Activated T-cell treated with anti-CD3 and anti-CD28 coated beads, Interleukin-2, amount 50 U/mL, for 4 hours (primary cell): ENCODE data around the gene RBCK1. TPM values are rescaled to one million over a fixed set of nuclear protein-coding genes. Genes with fewer than 3 reads are reported as not detected.
"Not testable (repeated sequence)": the region's sequence is repeated elsewhere in the genome, so short reads cannot be mapped to it uniquely, and the experiment has no call there.

Experiments
- ATAC-seq, 2 donors: fragments of 200-7000 bp; cut with Tn5 transposase; one replicate each; pipeline ENCODE4 v1.10.0; 2021
- DNase-seq: peaks from one replicate; pipeline ENCODE4 v3.0.0-alpha.2; 2020
- H3K27me3 Mint-ChIP-seq: one replicate; pipeline ENCODE4 v1.8.0; 2021; ENCODE audit warnings: low read depth, mixed read lengths
- H3K36me3 Mint-ChIP-seq: one replicate; pipeline ENCODE4 v1.8.0; 2022; ENCODE audit warnings: mixed read lengths; ENCODE audit not compliant: insufficient read depth
- H3K4me1 Mint-ChIP-seq: one replicate; pipeline ENCODE4 v1.8.0; 2021; ENCODE audit warnings: low read depth, mixed read lengths
- H3K4me3 Mint-ChIP-seq: one replicate; pipeline ENCODE4 v1.8.0; 2021; ENCODE audit warnings: mild to moderate bottlenecking, moderate library complexity, mixed read lengths
- H3K9me3 Mint-ChIP-seq: one replicate; pipeline ENCODE4 v1.8.0; 2021; ENCODE audit warnings: mixed read lengths
- total RNA-seq, 3 donors: library from RNA; stranded (reverse); gene quantifications; one replicate each; pipeline ENCODE4 v1.2.1, GENCODE V29; 2021

RBCK1 gene
- total RNA-seq, 3 donors from 2014 or later, result 87.1 to 104 (median 103) TPM

DNA sequence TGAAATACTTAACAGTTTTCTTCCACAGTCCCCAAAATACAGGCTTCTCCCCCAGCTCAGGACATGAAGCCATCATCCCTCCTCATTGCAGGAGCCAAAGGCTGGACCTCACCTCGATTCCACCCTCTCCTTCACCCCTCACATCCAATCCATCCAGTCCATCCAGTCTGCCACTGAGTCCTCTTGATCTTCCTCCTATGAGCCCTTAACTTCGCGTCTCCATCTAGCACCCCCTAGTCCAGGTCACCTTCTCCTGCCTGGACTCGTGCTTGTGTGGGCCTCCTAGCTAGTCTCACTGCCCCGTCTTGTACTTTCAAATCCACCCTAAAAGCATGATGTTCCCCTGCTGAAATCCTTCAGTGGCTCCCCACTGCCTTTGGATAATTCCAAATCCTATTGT lies 24.2 kb upstream of the RBCK1 start:
- H3K4me1 Mint-ChIP-seq, result peaks cover 13% of the 10 kb centered on the region
- DNase-seq (no peak), ATAC-seq (no peak)
- H3K4me3 Mint-ChIP-seq, result peak overlapping the region; percentile 31
- no peaks in the 10 kb centered on the region for H3K27me3 Mint-ChIP-seq
- peaks cover 26% of the 10 kb centered on the region for H3K36me3 Mint-ChIP-seq
- no peaks in the 10 kb centered on the region for H3K9me3 Mint-ChIP-seq

DNA sequence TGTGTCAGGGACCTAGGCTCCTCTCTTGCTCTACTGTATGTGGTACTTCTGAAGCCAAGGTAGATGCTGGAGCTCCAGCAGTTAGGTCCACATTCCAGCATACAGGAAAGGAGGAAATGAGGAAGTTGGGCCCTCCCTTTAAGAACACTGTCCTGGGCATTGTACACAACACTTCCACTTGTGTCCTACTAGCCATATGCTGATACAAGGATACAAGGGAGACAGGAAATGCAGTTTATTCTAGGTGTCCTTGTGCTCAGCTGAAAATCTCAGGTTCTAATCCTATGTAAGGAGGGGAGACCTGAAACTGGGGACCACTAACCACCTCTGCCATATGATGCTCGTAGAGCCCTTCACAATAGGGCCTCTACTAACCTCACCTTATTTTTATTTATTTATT lies 23.4 kb upstream of the RBCK1 start:
- Mint-ChIP-seq H3K27me3 (no peaks in the 10 kb centered on the region), H3K36me3 (peaks cover 29% of the 10 kb centered on the region), H3K4me3 (no peak overlapping the region), H3K9me3 (no peaks in the 10 kb centered on the region), H3K4me1 (peaks cover 13% of the 10 kb centered on the region)
- DNase-seq, result no peak
- ATAC-seq, result no peak

DNA sequence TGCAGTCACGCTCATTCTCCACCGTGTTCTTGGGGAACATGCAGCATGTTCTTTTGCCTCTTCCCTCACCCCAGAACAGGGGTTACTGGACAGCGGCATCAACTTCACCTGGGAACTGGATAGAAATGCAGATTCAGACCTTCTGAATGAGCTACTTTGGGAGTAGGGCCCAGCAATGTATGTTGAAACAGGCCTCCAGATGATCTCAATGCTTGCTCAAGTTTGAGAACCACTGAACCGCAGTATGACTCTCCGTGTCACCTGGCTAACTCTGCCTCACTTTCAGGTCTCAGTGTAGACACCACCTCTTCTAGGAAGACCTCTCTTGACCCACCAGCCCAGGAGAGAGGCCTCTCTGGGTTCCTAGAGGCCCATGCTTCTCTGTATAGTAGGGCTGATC lies 22.7 kb upstream of the RBCK1 start:
- ATAC-seq (no peak), DNase-seq (no peak)
- no peaks in the 10 kb centered on the region for H3K27me3 Mint-ChIP-seq
- H3K4me3 Mint-ChIP-seq, result no peak overlapping the region
- no peaks in the 10 kb centered on the region for H3K9me3 Mint-ChIP-seq
- H3K36me3 Mint-ChIP-seq, result peaks cover 32% of the 10 kb centered on the region
- H3K4me1 Mint-ChIP-seq, result peaks cover 13% of the 10 kb centered on the region

DNA sequence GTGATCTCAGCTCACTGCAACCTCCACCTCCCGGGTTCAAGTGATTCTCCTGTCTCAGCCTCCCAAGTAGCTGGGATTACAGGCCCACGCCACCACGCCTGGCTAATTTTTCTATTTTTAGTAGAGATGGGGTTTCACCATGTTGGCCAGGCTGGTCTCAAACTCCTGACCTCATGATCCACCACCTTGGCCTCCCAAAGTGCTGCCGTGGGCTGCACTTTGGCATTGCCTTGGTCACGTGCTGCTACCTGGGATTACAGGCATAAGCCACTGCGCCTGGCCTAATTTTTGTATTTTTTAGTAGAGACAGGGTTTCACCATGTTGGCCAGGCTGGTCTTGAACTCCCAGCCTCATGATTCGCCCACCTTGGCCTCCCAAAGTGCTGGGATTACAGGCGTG lies 21.5 kb upstream of the RBCK1 start:
- H3K4me3 Mint-ChIP-seq, DNase-seq, H3K9me3 Mint-ChIP-seq, ATAC-seq, H3K27me3 Mint-ChIP-seq: not testable (repeated sequence)
- peaks cover 13% of the 10 kb centered on the region for H3K4me1 Mint-ChIP-seq
- peaks cover 37% of the 10 kb centered on the region for H3K36me3 Mint-ChIP-seq

DNA sequence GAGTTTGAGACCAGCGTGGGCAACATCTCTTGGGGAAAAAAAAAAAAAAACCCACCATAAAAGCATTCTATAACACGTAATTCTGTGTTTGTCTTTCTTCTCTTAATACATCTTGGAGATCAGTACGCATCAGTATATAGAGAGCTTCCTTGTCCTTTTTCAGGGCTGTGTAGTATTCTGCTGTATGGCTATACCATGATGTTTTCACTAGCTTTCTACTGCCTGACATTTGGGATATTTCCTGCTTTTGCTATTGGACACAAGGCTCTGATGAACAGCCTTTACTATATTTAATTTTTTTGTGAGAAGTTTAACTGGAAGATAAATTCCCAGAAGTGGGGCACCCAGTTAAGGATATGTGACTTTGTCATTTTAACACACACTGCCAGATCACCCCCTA lies 20.6 kb upstream of the RBCK1 start:
- H3K9me3 Mint-ChIP-seq, result no peaks in the 10 kb centered on the region

DNA sequence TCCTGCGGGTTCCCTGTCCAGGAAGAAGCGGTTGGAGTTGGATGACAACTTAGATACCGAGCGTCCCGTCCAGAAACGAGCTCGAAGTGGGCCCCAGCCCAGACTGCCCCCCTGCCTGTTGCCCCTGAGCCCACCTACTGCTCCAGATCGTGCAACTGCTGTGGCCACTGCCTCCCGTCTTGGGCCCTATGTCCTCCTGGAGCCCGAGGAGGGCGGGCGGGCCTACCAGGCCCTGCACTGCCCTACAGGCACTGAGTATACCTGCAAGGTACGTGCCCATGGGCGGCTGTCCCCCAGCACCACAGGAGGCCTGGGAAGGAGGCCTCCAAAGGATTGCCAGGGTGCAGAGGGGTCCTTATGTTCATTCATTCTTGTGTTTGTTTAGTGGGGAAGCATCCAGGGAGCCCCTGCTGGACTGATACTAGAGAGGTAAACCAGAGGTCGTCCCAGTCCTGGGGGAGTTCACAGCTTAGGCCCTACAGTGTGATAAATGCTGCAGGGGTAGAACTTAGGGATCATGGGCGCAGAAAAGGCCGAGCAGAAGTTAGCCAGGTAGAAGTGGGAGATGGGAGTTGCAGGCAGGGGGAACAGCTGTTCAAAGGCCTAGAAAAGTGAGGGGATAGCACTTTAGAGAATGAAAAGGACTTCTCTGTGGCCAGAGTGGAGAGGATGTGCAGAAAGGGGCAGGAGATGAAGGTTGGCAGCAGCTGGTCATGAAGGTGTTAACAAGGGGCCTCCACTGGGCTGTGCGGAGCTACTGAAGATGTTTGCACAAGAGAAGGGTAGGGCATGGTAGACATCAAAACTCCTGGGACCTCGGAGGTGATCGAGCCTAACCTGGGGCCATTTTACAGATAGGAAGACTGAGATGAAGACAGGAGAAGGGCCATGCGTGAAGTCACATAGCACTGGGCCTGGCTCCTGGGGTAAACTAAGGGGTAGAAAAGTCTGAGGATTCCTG lies 19.8 kb upstream of the RBCK1 start:
- H3K36me3 Mint-ChIP-seq, result peaks cover 50% of the 10 kb centered on the region
- no peak for DNase-seq
- no peaks in the 10 kb centered on the region for H3K9me3 Mint-ChIP-seq
- H3K27me3 Mint-ChIP-seq, result no peaks in the 10 kb centered on the region
- ATAC-seq, result no peak
- H3K4me1 Mint-ChIP-seq, result peaks cover 9% of the 10 kb centered on the region
- no peak overlapping the region for H3K4me3 Mint-ChIP-seq

More for the DNA sequence above, 20.6 kb upstream of the RBCK1 start:
- Mint-ChIP-seq H3K27me3 (no peaks in the 10 kb centered on the region), H3K4me3 (no peak overlapping the region), H3K36me3 (peaks cover 44% of the 10 kb centered on the region), H3K4me1 (peaks cover 13% of the 10 kb centered on the region)
- no peak for DNase-seq
- ATAC-seq, result no peak

DNA sequence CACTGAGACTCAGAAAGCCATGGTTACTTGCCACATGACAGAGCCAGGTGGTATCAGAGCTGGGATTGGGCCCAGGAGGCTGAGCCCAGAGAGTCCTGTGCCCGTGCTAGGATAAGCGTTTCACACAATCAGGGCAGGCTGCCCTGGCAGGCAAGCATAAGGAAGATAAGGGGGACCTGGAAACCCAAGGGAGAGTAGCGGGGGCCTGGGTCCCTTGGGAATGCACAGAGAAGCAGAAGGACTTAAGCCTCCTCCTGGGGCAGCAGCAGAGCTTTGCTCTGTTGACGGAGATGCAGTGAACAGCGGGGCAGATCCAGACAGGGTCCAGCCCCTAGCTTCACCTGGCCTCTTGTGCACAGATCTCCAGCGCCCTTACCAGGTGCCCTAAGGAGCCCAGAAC lies 18.9 kb upstream of the RBCK1 start:
- H3K36me3 Mint-ChIP-seq, result peaks cover 48% of the 10 kb centered on the region
- no peak overlapping the region for H3K4me3 Mint-ChIP-seq
- peaks cover 2% of the 10 kb centered on the region for H3K4me1 Mint-ChIP-seq
- no peaks in the 10 kb centered on the region for H3K9me3 Mint-ChIP-seq
- DNase-seq (no peak), ATAC-seq (no peak)
- H3K27me3 Mint-ChIP-seq, result no peaks in the 10 kb centered on the region

DNA sequence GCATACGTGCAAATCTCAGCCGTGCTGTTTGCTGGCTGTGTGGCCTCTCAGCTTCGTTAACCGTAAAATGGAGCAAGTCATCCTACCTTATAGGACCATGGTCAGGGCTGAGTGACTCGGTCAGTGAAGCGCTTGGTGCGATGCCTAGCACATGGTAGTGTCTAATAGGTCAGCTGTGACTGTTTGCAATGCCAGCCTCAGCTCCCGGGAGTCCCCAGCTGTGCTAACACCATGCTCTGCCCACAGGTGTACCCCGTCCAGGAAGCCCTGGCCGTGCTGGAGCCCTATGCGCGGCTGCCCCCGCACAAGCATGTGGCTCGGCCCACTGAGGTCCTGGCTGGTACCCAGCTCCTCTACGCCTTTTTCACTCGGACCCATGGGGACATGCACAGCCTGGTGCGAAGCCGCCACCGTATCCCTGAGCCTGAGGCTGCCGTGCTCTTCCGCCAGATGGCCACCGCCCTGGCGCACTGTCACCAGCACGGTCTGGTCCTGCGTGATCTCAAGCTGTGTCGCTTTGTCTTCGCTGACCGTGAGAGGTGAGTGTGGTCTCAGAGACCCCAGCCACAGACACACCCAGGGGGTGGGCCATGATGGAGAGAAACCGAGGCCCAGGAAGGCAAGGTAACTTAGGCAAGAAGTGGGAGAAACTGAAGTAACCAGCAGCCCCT lies 16.9 kb upstream of the RBCK1 start:
- Mint-ChIP-seq H3K4me1 (no peaks in the 10 kb centered on the region), H3K9me3 (no peaks in the 10 kb centered on the region), H3K27me3 (no peaks in the 10 kb centered on the region), H3K36me3 (peaks cover 42% of the 10 kb centered on the region), H3K4me3 (no peak overlapping the region)
- ATAC-seq (no peak), DNase-seq (no peak)

DNA sequence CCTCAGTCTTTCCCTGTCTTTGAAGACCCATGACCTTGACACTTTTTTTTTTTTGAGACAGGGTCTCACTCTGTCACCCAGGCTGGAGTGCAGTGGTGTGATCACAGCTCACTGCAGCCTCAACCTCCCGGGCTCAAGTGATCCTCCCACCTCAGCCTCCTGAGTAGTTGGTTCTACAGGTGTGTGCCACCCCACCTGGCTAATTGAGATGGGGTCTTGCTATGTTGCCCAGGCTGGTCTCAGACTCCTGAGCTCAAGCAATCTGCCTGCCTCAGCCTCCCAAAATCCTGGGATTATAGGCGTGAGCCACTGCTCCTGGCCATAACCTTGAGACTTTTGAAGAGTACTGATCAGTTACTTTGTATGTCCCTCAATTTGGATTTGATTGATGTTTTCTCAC lies 14.8 kb upstream of the RBCK1 start:
- H3K36me3 Mint-ChIP-seq, result peaks cover 42% of the 10 kb centered on the region
- not testable (repeated sequence) for H3K27me3 Mint-ChIP-seq, H3K9me3 Mint-ChIP-seq, H3K4me1 Mint-ChIP-seq, DNase-seq, ATAC-seq, H3K4me3 Mint-ChIP-seq

DNA sequence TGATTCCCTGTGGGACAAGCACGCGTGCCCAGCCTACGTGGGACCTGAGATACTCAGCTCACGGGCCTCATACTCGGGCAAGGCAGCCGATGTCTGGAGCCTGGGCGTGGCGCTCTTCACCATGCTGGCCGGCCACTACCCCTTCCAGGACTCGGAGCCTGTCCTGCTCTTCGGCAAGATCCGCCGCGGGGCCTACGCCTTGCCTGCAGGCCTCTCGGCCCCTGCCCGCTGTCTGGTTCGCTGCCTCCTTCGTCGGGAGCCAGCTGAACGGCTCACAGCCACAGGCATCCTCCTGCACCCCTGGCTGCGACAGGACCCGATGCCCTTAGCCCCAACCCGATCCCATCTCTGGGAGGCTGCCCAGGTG lies 11.9 kb upstream of the RBCK1 start:
- no peak for DNase-seq
- no peak overlapping the region for H3K4me3 Mint-ChIP-seq
- peaks cover 30% of the 10 kb centered on the region for H3K36me3 Mint-ChIP-seq
- ATAC-seq, result no peak
- H3K4me1 Mint-ChIP-seq, result peaks cover 3% of the 10 kb centered on the region
- H3K9me3 Mint-ChIP-seq, result no peaks in the 10 kb centered on the region
- no peaks in the 10 kb centered on the region for H3K27me3 Mint-ChIP-seq

DNA sequence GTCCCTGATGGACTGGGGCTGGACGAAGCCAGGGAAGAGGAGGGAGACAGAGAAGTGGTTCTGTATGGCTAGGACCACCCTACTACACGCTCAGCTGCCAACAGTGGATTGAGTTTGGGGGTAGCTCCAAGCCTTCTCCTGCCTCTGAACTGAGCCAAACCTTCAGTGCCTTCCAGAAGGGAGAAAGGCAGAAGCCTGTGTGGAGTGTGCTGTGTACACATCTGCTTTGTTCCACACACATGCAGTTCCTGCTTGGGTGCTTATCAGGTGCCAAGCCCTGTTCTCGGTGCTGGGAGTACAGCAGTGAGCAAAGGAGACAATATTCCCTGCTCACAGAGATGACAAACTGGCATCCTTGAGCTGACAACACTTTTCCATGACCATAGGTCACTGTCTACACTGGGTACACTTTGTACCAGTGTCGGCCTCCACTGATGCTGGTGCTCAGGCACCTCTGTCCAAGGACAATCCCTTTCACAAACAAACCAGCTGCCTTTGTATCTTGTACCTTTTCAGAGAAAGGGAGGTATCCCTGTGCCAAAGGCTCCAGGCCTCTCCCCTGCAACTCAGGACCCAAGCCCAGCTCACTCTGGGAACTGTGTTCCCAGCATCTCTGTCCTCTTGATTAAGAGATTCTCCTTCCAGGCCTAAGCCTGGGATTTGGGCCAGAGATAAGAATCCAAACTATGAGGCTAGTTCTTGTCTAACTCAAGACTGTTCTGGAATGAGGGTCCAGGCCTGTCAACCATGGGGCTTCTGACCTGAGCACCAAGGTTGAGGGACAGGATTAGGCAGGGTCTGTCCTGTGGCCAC lies 11.3 kb upstream of the RBCK1 start:
- H3K9me3 Mint-ChIP-seq, result no peaks in the 10 kb centered on the region
- ATAC-seq (no peak), DNase-seq (no peak)
- peaks cover 5% of the 10 kb centered on the region for H3K4me1 Mint-ChIP-seq
- no peak overlapping the region for H3K4me3 Mint-ChIP-seq
- no peaks in the 10 kb centered on the region for H3K27me3 Mint-ChIP-seq
- peaks cover 27% of the 10 kb centered on the region for H3K36me3 Mint-ChIP-seq

DNA sequence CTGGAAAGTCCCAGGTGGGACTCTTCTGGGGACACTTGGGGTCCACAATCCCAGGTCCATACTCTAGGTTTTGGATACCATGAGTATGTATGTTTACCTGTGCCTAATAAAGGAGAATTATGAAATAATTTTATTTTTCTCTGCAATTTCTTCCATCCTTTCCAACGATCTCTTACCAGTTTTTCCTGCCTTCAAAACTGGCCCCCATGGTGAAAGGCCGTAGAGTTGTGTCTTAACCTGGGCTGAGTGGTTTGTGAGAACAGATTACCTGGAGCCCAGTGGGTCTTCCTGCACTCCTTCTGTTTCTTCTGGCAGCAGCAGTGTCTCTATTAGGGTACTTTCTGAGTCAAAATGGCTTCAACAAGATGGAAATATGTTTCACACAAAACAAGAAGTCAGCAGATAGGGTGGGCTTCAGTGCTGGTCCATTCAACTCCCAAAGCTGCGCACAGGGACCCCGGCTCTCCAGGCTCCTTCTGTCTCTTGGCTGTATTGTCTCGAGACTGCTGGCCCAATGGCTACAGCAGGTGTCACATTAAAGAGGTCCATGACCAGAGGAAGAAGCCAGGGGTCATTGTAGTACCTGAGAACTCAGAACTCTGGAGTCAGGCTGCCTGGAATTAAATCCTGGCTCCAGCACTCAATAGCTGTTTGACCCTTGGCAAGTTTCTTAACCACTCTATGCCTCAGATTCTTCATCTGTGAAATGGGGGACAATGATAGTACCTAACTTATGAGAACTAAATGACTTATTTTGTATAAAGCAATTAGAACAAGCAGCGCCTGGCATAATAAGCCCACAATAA lies 10.5 kb upstream of the RBCK1 start:
- ATAC-seq (no peak), DNase-seq (no peak)
- peaks cover 10% of the 10 kb centered on the region for H3K4me1 Mint-ChIP-seq
- no peak overlapping the region for H3K4me3 Mint-ChIP-seq
- H3K36me3 Mint-ChIP-seq, result peaks cover 20% of the 10 kb centered on the region
- H3K27me3 Mint-ChIP-seq, result no peaks in the 10 kb centered on the region
- no peaks in the 10 kb centered on the region for H3K9me3 Mint-ChIP-seq

DNA sequence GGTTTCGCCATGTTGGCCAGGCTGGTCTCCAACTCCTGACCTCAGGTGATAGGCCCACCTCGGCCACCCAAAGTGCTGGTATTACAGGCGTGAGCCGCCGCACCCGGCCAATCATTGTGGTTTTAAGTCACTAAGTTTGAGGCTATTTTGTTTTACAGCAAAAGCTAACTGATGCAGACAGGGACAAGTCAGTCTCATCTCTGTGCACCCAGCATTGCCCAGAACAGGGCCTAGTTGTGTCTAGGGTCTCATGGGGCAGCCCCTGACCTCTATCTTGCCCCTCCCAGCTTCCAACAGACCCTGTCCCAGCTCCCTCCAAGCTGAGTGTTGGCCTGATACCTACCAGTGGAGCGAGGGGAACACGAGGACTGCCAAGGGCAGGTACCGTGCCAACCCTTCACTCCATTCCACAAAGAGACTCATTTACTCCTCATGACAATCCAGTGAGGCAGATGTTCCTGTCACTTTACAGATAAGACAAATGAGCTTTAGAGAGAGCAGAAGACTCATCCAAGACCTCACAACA lies 8.9 kb upstream of the RBCK1 start:
- H3K27me3 Mint-ChIP-seq, result no peaks in the 10 kb centered on the region
- ATAC-seq (no peak), DNase-seq (no peak)

DNA sequence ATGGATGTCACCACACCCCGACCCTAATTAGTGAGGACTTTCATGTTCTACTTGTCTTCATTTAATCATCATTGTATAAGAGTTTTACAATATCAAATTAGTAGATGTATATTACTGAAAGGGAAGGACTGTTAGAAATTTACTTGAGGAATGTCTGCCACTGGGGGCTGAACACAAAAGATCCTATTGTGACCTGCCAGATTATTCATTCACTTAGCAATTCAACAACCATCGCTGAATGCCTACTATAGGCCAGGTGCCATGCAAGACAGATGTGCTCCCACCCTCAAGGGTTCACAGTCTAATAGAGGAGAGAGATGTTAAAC lies 8.0 kb upstream of the RBCK1 start:
- ATAC-seq, result no peak
- H3K36me3 Mint-ChIP-seq, result peaks cover 12% of the 10 kb centered on the region
- no peak overlapping the region for H3K4me3 Mint-ChIP-seq
- no peaks in the 10 kb centered on the region for H3K9me3 Mint-ChIP-seq
- no peaks in the 10 kb centered on the region for H3K27me3 Mint-ChIP-seq
- H3K4me1 Mint-ChIP-seq, result peaks cover 15% of the 10 kb centered on the region
- DNase-seq, result no peak

More for the DNA sequence above, 8.9 kb upstream of the RBCK1 start:
- peaks cover 12% of the 10 kb centered on the region for H3K36me3 Mint-ChIP-seq
- peaks cover 15% of the 10 kb centered on the region for H3K4me1 Mint-ChIP-seq
- no peaks in the 10 kb centered on the region for H3K9me3 Mint-ChIP-seq
- H3K4me3 Mint-ChIP-seq, result no peak overlapping the region
